Left renal cortex interstitium (tissue), 4 donors: ENCODE results near the gene GCM1. TPM values are rescaled to one million over a fixed set of nuclear protein-coding genes. Genes with fewer than 3 reads are reported as not detected.

Experiments used
- DNase-seq, 4 donors: peaks; one replicate each; pipeline ENCODE4 v3.0.0-alpha.2; 2013; ENCODE audit warnings: low read depth in 4 of 4, low spot score in 2 of 4, missing footprints in 1 of 4
- polyA plus RNA-seq, 4 donors: library from polyadenylated mRNA; unstranded; fragments of 120-200 nt; gene quantifications; one replicate each; pipeline ENCODE4 v1.2.1, GENCODE V29; 2013; ENCODE audit not compliant: insufficient read length in 4 of 4

GCM1 gene
- polyA plus RNA-seq, 4 donors = 0.13 to 0.25 (median 0.18) TPM

DNA sequence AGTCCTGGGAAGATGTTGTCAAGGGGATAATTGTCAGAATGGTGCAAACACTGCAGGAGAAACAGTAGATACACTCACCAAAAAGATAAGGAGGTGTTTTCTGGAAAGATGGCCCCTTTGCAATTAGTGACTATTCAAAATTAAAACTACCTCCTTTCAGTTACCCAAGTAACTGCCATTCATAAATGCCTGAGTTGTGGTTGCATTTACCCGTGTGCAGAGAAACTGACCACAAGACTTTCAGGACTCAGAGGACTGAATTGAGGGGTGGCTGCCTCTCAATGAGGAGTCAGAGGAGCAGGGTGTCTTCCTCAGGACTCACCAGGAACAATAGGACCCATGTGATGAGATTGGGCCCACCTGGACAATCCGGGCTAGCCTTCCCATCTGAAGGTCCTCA lies 39.0 kb downstream of the GCM1 start:
- DNase-seq = no peak

DNA sequence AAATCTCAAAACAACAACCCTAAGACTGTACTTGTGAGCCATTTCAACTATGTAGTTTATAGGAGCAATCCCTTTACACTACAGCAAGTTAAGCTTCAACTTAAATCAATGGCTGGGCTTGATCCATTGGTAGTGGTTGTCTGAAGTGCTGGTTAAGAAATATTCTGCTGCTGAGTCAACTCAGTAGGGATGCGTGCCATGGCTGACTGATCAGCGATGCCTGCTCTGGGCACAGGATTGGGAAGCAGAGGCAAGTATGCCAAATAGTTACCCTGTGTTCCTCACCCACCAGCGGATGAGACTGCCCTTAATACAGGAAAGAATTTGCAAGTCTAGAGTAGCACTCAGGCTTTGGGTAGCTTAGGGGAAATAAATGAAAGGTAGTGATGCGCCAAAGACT lies 41.5 kb downstream of the GCM1 start:
- DNase-seq = no peak

DNA sequence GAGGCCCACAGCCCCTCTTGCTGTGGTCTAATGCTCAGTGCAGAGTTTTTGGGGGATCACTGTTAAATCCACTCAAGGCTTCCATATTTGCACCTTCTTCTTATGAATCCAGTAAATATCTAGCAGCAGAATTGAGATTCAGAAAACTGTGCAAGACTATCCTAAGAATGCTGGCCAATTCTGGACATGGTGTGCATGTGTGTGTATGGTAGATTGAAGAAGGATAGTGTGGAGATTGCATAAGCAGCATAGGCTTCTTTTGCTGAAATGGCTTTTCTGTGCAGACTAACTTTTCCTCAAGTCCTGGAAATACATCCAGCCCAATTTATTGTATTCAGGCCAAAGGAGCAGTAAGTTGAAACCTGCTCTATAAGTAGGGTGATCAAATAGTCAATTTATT lies 43.7 kb downstream of the GCM1 start:
- DNase-seq = no peak

DNA sequence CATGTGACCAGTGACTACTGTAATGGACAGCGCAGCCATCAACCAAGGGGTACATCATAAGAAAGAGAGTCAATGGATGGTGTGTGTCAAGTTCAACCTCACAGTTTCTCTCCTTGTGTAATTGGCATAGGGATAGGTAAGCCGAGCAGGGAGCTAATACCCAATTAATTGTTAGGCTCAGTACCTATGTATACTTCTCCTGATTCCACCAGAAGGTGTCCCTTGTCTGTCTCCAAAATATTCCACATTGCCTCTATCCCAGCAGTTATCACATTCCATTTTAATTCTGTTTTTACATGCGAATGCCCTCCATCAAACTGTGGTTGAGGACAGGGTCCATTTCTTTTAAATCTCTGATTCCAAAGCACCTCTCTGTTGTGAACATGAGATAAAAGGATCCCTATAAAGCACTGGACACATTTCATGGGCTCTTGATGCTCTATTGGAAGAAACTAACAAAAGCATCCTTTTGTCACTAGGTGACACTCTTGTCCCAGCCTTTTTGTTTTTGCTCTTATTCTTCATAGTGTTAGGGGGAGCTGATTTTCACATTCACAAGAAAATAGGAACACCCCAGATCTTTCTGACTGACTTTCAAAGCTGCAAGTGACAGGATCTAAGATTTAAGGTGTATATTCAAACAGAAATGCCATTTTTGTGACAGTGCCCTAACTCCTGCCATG lies 44.5 kb downstream of the GCM1 start:
- DNase-seq = no peak

DNA sequence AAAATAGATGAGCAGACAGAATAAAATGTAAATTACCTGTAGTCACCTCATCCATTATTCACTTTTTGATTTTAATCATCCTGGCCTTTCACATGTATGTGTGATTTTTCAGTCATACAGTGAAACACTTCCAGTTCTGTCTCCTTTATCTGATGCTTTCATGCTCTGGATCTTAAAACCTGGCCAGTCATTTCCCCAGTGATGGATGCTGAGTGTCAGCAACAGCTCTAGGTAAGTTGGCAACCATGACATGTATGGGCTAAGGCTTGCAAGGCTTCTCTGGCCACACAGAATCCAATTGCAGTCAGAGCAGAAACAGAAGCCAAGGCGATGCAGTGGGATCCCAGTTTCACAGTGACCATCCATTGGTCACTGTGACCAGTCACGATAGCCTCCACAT lies 47.6 kb downstream of the GCM1 start:
- DNase-seq = no peak

DNA sequence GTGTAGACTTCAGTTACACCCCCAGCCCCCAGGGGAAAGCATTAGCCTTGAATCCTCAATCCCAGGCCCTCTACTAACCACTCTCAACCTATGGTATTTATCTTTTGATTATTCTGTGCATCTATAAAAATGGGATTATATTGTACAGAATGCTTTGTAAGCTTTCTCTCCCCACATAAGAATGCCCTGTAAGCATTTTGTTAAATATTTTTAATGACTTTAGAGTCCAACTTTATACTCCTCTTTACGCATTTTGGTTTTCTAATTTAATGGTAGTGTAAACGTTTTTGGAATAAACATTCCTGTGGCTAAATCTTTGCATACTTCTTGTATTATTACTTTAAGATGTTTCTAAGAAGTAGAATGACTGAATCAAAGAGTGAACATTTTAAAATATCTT lies 48.1 kb downstream of the GCM1 start:
- DNase-seq = no peak

DNA sequence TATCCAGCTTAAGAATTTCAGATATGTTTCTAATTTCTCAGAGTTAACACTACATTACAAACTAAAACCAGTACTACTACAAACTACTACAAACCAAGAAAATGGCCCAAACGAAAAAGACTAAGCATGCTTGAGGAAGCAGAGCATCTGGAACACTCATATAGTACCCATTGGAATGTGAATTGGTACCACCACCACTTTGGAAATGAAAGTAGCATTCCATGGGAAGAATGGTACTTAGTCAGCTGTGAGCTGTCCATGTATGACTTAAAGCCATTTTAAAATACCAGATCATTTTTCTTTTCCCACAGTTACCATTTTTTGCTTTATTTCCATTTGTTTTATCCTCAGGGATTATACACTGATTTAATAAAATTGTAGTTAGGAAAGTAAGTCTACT lies 52.9 kb downstream of the GCM1 start:
- DNase-seq = no peak

DNA sequence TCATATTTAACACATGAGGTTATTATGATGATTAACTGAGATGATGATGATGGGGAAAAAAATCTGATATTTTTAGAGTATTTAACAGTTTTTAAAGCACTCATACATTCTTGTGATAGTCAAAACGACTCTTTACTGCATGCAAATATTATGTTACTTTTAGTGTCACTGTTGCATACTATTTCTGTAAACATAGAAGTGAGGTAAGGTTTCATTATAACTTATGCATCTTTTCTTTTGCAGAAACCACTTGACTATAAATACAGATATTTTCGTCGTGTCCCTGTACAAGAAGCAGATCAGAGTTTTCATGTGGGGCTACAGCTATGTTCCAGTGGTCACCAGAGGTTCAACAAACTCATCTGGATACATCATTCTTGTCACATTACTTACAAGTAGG lies 53.4 kb downstream of the GCM1 start:
- no peak for DNase-seq

DNA sequence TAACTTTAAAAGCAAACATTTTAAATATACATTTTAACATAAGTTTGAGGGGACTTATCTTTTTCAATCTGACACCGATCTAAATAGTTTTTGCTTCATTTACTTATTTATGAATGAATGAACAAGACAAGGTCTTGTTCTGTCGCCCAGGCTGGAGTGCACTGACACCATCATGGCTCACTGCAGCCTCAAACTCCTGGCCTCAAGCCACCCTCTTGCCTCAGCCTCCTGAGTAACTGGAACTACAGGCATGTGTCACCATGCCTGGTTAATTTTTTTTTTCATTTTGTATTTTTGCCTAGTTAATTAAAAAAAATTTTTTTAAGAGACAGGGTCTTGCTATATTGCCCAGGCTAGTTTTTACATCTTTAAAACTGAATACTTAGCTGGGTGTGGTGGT lies 58.1 kb downstream of the GCM1 start:
- no peak for DNase-seq

DNA sequence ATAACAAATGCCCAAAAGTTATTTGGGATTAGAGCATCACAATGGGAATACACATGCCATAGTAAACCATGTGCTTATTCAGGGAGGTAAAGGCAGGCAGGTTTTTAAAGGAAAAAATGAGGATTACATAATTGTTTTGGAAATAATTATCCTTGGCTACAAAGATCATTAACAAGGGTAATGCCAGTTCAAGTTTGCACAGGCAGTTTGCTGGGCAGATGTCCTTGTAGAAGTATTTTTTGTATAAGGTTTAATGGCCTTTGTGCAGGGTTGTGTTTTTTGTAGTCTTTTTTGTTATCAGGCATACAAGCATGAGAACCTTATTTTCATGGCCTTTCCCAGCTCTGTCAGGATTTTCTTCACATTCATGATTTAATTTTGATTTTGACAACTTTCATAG lies 58.7 kb downstream of the GCM1 start:
- no peak for DNase-seq

DNA sequence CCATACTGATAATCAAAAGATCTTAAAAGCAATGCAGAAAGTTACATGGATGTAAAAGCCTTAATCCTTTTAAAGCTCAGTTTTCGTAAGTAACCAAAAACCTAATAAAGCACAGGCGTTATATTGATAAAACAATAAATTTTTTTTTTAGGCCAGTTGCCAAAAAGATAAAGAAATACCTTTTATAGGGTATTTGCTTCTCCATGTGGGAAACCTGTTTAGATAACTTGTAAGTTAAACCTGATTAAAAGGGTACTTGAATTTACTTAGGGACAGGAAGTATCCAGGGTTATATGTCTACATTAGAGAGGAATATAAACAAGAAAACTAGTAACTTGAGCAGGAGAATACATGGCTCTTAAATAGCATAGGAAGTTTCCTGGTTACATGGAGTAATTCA lies 62.3 kb downstream of the GCM1 start:
- DNase-seq = no peak

DNA sequence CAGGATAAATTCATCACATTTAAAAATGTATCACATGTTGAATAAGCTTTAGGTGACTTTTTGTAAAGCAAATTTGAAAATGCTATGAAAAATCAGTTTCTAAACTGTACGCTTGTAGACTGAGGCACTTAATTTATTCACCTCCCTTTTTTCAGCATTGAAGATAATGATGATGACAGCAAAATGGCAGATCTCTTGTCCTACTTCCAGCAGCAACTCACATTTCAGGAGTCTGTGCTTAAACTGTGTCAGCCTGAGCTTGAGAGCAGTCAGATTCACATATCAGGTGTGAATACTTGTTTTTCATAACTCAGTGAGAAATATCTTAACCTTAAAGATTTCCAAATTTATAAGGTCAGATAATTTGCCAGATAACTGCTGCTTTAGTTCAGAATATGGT lies 67.8 kb downstream of the GCM1 start:
- no peak for DNase-seq

Other genes with a start within 250 kb of the GCM1 start
- gene GSTA3, start 239.1 kb downstream of the GCM1 start, polyA plus RNA-seq = under 1 TPM; 0.40 to 0.76 (median 0.46) TPM
- gene GSTA4, start 153.6 kb downstream of the GCM1 start, polyA plus RNA-seq = 100 to 1,000 TPM in 3 of 4 donors, 10 to 100 TPM in 1; 99.8 to 123 (median 114) TPM
- gene CILK1, start 87.0 kb downstream of the GCM1 start, polyA plus RNA-seq = 10 to 100 TPM; 14.8 to 17.5 (median 16.2) TPM
- gene FBXO9, start 83.4 kb downstream of the GCM1 start, polyA plus RNA-seq = 100 to 1,000 TPM in 2 of 4 donors, 10 to 100 TPM in 2; 86.7 to 124 (median 95.6) TPM
- 10 to 100 TPM; 68.6 to 79.9 (median 74.4) TPM for gene ELOVL5, start 200.1 kb upstream of the GCM1 start, polyA plus RNA-seq